ENCODE measurements around the gene FOXL2NB. TPM values are rescaled to one million over a fixed set of nuclear protein-coding genes. Genes with fewer than 3 reads are reported as not detected.

FOXL2NB gene
- total RNA-seq, result not detected

- DNase-seq, result no peak
- no peak within 1 kb of the TSS for H3K9ac ChIP-seq (ENCODE audit: low read depth in 2 of 2, low read length in 2 of 2)
Measured at GRCh38 chr3:138946663-138947494, at the start of gene FOXL2NB, which contains the start of gene FOXL2. Gene FOXL2NB (plus strand): TSS chr3:138947217. CDS start chr3:138947365, 148 bp downstream. Gene FOXL2 (minus strand): TSS chr3:138947137. CDS start chr3:138946722, 415 bp downstream.

GRCh38 chr3:138898301-138898700, 48.7 kb upstream of the FOXL2NB start:
- Histone ChIP-seq H3K27ac (peak overlapping the region; percentile 42), H3K9me3 (no peaks in the 10 kb centered on the region), H3K27me3 (no peaks in the 10 kb centered on the region), H3K4me3 (no peak overlapping the region), H3K36me3 (no peaks in the 10 kb centered on the region), H3K9ac (ENCODE audit: low read depth in 2 of 2, low read length in 2 of 2) (no peak overlapping the region), H3K4me1 (no peaks in the 10 kb centered on the region)
- no peak for TF ChIP-seq CTCF (IDR thresholded peaks at IDR 0.05)
- peak; percentile 38 for DNase-seq
- intact Hi-C loops (cut with DNase I), result no loop called here

More at GRCh38 chr3:138946663-138947494, at the start of gene FOXL2NB, which contains the start of gene FOXL2:
- H3K4me1 ChIP-seq, result peaks cover 33% of the 10 kb centered on the region
- no peak for TF ChIP-seq CTCF (IDR thresholded peaks at IDR 0.05)
- intact Hi-C loops (cut with DNase I), result loop anchor here (10.0 kb wide), 1 partner anchor 258 kb away; no protein-coding TSS in a partner anchor
- H3K36me3 ChIP-seq, result no peaks in the 10 kb centered on the region
- no peaks in the 10 kb centered on the region for H3K9me3 ChIP-seq
- peak within 1 kb of the TSS; percentile 37 for H3K4me3 ChIP-seq
- H3K27ac ChIP-seq, result no peak within 1 kb of the TSS
- H3K27me3 ChIP-seq, result peaks cover 98% of the 10 kb centered on the region

- Histone ChIP-seq H3K4me3 (no peak overlapping the region), H3K4me1 (no peaks in the 10 kb centered on the region), H3K27me3 (no peaks in the 10 kb centered on the region), H3K9me3 (no peaks in the 10 kb centered on the region), H3K9ac (ENCODE audit: low read depth in 2 of 2, low read length in 2 of 2) (no peak overlapping the region), H3K27ac (peak overlapping the region; percentile 42), H3K36me3 (no peaks in the 10 kb centered on the region)
- no peak for DNase-seq
- no peak for TF ChIP-seq CTCF (IDR thresholded peaks at IDR 0.05)
- intact Hi-C loops (cut with DNase I), result no loop called here
Measured at GRCh38 chr3:138898708-138899107, 48.3 kb upstream of the FOXL2NB start.

GRCh38 chr3:138899351-138899991, 47.5 kb upstream of the FOXL2NB start:
- intact Hi-C loops (cut with DNase I), result no loop called here

More at GRCh38 chr3:138899351-138899991, 47.5 kb upstream of the FOXL2NB start:
- H3K36me3 ChIP-seq, result no peaks in the 10 kb centered on the region
- no peak for DNase-seq
- H3K27ac ChIP-seq, result no peak overlapping the region
- H3K9ac ChIP-seq (ENCODE audit: low read depth in 2 of 2, low read length in 2 of 2), result no peak overlapping the region
- no peak overlapping the region for H3K4me3 ChIP-seq
- TF ChIP-seq CTCF (IDR thresholded peaks at IDR 0.05), result no peak
- H3K4me1 ChIP-seq, result no peaks in the 10 kb centered on the region
- H3K9me3 ChIP-seq, result no peaks in the 10 kb centered on the region
- no peaks in the 10 kb centered on the region for H3K27me3 ChIP-seq
